Uterus (tissue), 2 donors: ENCODE data around the gene MAP2K7.

ENCODE experiments used
- POLR2A ChIP-seq, 2 donors: fragments of 450-650 bp; IDR thresholded peaks; one replicate each; pipeline ENCODE4 v1.6.1; 2016; ENCODE audit warnings: antibody characterized with exemption in 2 of 2, mild to moderate bottlenecking in 1 of 2, moderate library complexity in 1 of 2
- TF ChIP-seq, protein P1 (sequence below), 4 experiments: fragments of 200-600 bp in 2 of 4; fragments of 450-650 bp in 2 of 4; sonication (generic) in 2 of 4; IDR thresholded peaks; one replicate each; pipeline ENCODE4 v1.5.1; 2016 to 2019; ENCODE audit warnings: antibody characterized with exemption in 4 of 4, mild to moderate bottlenecking in 2 of 4, moderate library complexity in 1 of 4

DNA sequence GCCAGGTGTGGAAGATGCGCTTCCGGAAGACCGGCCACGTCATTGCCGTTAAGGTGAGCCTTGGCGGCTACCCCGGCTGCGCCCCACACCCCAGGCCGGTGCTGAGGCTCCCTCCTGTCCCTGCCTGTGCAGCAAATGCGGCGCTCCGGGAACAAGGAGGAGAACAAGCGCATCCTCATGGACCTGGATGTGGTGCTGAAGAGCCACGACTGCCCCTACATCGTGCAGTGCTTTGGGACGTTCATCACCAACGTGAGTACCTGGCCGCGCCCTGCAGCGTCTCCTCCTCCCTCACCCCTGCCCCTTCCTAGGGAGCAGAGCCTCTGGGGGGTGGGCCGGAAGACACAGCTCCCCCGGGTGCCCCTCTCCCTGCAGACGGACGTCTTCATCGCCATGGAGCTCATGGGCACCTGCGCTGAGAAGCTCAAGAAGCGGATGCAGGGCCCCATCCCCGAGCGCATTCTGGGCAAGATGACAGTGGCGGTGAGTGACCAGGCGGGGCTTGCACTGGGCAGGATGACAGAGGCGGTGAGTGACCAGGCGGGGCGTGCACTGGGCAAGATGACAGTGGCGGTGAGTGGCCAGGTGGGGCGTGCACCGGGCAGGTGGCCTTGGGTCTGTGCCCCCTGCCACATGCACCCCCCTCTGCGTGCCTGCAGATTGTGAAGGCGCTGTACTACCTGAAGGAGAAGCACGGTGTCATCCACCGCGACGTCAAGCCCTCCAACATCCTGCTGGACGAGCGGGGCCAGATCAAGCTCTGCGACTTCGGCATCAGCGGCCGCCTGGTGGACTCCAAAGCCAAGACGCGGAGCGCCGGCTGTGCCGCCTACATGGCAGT lies 6.9 kb downstream of the MAP2K7 start:
- TF ChIP-seq, protein P1, sequence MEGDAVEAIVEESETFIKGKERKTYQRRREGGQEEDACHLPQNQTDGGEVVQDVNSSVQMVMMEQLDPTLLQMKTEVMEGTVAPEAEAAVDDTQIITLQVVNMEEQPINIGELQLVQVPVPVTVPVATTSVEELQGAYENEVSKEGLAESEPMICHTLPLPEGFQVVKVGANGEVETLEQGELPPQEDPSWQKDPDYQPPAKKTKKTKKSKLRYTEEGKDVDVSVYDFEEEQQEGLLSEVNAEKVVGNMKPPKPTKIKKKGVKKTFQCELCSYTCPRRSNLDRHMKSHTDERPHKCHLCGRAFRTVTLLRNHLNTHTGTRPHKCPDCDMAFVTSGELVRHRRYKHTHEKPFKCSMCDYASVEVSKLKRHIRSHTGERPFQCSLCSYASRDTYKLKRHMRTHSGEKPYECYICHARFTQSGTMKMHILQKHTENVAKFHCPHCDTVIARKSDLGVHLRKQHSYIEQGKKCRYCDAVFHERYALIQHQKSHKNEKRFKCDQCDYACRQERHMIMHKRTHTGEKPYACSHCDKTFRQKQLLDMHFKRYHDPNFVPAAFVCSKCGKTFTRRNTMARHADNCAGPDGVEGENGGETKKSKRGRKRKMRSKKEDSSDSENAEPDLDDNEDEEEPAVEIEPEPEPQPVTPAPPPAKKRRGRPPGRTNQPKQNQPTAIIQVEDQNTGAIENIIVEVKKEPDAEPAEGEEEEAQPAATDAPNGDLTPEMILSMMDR (IDR thresholded peaks at IDR 0.05) = no peak
- TF ChIP-seq POLR2A (IDR thresholded peaks at IDR 0.05) = no peak
